GM23248 (cell line): ENCODE measurements around the gene MORC4. TPM values are rescaled to one million over a fixed set of nuclear protein-coding genes. Genes with fewer than 3 reads are reported as not detected.

Experiments used
- DNase-seq: peaks from one replicate; pipeline ENCODE4 v3.0.0-alpha.2; 2015
- H2AFZ ChIP-seq: fragments of 200-600 bp; sonication (generic); 2 replicates; pipeline ENCODE4 v1.6.1; 2016; ENCODE audit warnings: antibody characterized with exemption
- H3F3A ChIP-seq: fragments of 200-600 bp; sonication (generic); 2 replicates; pipeline ENCODE4 v1.6.1; 2016; ENCODE audit warnings: mild to moderate bottlenecking, antibody characterized with exemption, mixed run types; ENCODE audit not compliant: insufficient read depth
- H3K27ac ChIP-seq: fragments of 200-600 bp; sonication (generic); 2 replicates; pipeline ENCODE4 v1.5.1; 2016; ENCODE audit warnings: mild to moderate bottlenecking
- H3K27me3 ChIP-seq: fragments of 200-600 bp; sonication (generic); replicated peaks from 2 replicates; pipeline ENCODE4 v1.6.1; 2016; ENCODE audit warnings: mild to moderate bottlenecking; ENCODE audit not compliant: insufficient read depth
- H3K36me3 ChIP-seq: fragments of 200-600 bp; sonication (generic); 2 replicates; pipeline ENCODE4 v1.6.1; 2016; ENCODE audit warnings: low read depth, mild to moderate bottlenecking
- H3K4me1 ChIP-seq: fragments of 200-600 bp; sonication (generic); 2 replicates; pipeline ENCODE4 v1.6.1; 2016; ENCODE audit warnings: mild to moderate bottlenecking; ENCODE audit not compliant: insufficient read depth
- H3K4me2 ChIP-seq: fragments of 200-600 bp; sonication (generic); one replicate; pipeline ENCODE4 v1.6.1; 2016; ENCODE audit warnings: mild to moderate bottlenecking; ENCODE audit not compliant: unreplicated experiment
- H3K4me3 ChIP-seq: fragments of 200-600 bp; sonication (generic); 2 replicates; pipeline ENCODE4 v1.5.1; 2016; ENCODE audit warnings: mild to moderate bottlenecking
- H3K79me2 ChIP-seq: fragments of 200-600 bp; sonication (generic); 2 replicates; pipeline ENCODE4 v1.6.1; 2016; ENCODE audit warnings: mild to moderate bottlenecking; ENCODE audit not compliant: insufficient read depth
- H3K9ac ChIP-seq: fragments of 200-600 bp; sonication (generic); 2 replicates; pipeline ENCODE4 v1.6.1; 2016; ENCODE audit warnings: mild to moderate bottlenecking
- H3K9me2 ChIP-seq: fragments of 200-600 bp; sonication (generic); 2 replicates; pipeline ENCODE4 v1.6.1; 2016; ENCODE audit warnings: mixed run types, mild to moderate bottlenecking, moderate library complexity; ENCODE audit not compliant: insufficient read depth
- H3K9me3 ChIP-seq: fragments of 200-600 bp; sonication (generic); one replicate; pipeline ENCODE4 v1.6.1; 2017; ENCODE audit warnings: low read depth
- H4K20me1 ChIP-seq: fragments of 200-600 bp; sonication (generic); 2 replicates; pipeline ENCODE4 v1.6.0; 2016; ENCODE audit not compliant: insufficient read depth
- EZH2 ChIP-seq: fragments of 200-600 bp; sonication (generic); IDR thresholded peaks from 2 replicates; pipeline ENCODE4 v1.6.1; 2018; ENCODE audit warnings: antibody characterized with exemption, mild to moderate bottlenecking; ENCODE audit not compliant: insufficient read depth, poor library complexity, severe bottlenecking
- EZH2phosphoT487 ChIP-seq: fragments of 200-600 bp; sonication (generic); IDR thresholded peaks from 2 replicates; pipeline ENCODE4 v1.6.1; 2018; ENCODE audit warnings: antibody characterized with exemption, moderate library complexity, mild to moderate bottlenecking, low read depth; ENCODE audit not compliant: insufficient read depth
- WGBS, 2 experiments: methylation state at CpG; one replicate each; pipeline ENCODE4 v1.1.6; 2015 to 2017; ENCODE audit warnings: low lambda C conversion rate in 2 of 2, low coverage in 1 of 2; ENCODE audit errors: missing lambda C conversion rate in 2 of 2; 5-methylcytosine and 5-hydroxymethylcytosine counted together
- in situ Hi-C: fragments of 300-500 bp; cut with MboI; formaldehyde crosslinking; loops from 2 replicates; pipeline ENCODE4 v1.15.0; 2020
- polyA plus RNA-seq: library from polyadenylated mRNA; unstranded; fragments of >200 nt; fragmentation: Nextera tagmentation; extraction: Ambion mirVana; gene quantifications from 2 replicates; pipeline ENCODE4 v1.2.1, GENCODE V29; 2016
- total RNA-seq: library from RNA; depleted of rRNA; stranded (reverse); fragments of >200 nt; shearing (Covaris generic); gene quantifications from 2 replicates; pipeline ENCODE4 v1.2.3, GENCODE V29; 2014

Gene MORC4
- total and polyA plus RNA-seq, 2 experiments from 2014 or later = 12.3 to 23.7 TPM

DNA sequence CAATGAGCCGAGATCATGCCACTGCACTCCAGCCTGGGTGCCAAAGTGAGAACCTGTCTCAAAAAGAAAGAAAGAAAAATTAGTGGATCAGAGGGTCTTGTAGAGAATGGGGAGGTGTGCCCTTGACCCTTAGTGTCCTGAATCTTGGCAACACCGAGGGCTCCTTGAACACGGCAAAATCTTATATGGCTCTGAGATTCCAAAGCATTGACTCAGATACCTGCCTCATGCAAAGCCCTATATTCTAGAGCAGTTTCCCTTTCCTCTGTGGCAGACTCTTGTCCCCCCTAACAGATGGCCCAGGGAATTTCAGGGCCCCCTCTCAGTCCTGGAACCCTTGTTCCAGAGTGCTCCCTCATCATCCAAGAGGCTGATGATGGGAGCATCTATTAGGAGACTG, 73.0 kb downstream of the MORC4 start:
- no peaks in the 10 kb centered on the region for H3F3A ChIP-seq
- no peaks in the 10 kb centered on the region; the same call in 1 of the 2 replicates for H3K4me1 ChIP-seq
- 95% methylated on average over 2 to 3 of the region's 3 CpGs for WGBS, 2 experiments
- no peaks in the 10 kb centered on the region for H3K9me3 ChIP-seq
- H3K9me2 ChIP-seq = no peaks in the 10 kb centered on the region
- H4K20me1 ChIP-seq = no peaks in the 10 kb centered on the region
- no peak overlapping the region for H3K9ac ChIP-seq
- H3K79me2 ChIP-seq = no peaks in the 10 kb centered on the region
- H3K4me2 ChIP-seq = no peak overlapping the region
- H2AFZ ChIP-seq = no peak overlapping the region
- H3K27ac ChIP-seq = no peak overlapping the region
- in situ Hi-C loops = no loop called here
- H3K27me3 ChIP-seq = no peaks in the 10 kb centered on the region
- H3K4me3 ChIP-seq = no peak overlapping the region
- TF ChIP-seq EZH2 (no peak), EZH2phosphoT487 (no peak)
- H3K36me3 ChIP-seq = no peaks in the 10 kb centered on the region
- DNase-seq = no peak

DNA sequence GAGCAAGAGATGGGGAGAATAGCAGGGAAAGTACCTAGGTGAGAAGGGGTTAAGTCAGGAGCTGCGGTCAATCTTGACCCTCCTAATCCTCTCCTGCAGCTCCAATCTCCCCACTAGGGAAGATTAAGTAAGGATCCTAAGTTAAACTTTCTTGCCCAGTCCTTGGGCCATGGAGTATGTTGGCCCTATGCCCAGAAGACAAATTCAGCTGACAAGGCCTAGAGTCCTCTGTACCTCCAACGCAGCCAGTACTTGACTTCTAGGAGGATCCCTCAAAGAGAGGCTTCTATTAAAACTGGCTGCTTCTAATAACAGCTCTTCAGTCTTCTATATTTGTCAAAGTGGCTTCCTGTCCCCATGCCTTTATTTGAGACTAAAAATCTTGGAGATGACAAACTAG, 78.4 kb downstream of the MORC4 start:
- Histone ChIP-seq H3K36me3 (no peaks in the 10 kb centered on the region), H3K27me3 (no peaks in the 10 kb centered on the region), H2AFZ (no peak overlapping the region), H3K4me2 (no peak overlapping the region), H3K4me3 (no peak overlapping the region), H3F3A (no peaks in the 10 kb centered on the region), H4K20me1 (no peaks in the 10 kb centered on the region), H3K9me2 (no peaks in the 10 kb centered on the region), H3K4me1 (0 out of 2 replicates have a peak, but pooled peaks cover 4% of the 10 kb centered on the region), H3K9me3 (no peaks in the 10 kb centered on the region), H3K27ac (no peak overlapping the region), H3K79me2 (no peaks in the 10 kb centered on the region), H3K9ac (no peak overlapping the region)
- 41 to 57% methylated on average over 2 of the region's 2 CpGs for WGBS, 2 experiments
- in situ Hi-C loops = no loop called here
- DNase-seq = no peak
- no peak for TF ChIP-seq EZH2
- TF ChIP-seq EZH2phosphoT487 = no peak

DNA sequence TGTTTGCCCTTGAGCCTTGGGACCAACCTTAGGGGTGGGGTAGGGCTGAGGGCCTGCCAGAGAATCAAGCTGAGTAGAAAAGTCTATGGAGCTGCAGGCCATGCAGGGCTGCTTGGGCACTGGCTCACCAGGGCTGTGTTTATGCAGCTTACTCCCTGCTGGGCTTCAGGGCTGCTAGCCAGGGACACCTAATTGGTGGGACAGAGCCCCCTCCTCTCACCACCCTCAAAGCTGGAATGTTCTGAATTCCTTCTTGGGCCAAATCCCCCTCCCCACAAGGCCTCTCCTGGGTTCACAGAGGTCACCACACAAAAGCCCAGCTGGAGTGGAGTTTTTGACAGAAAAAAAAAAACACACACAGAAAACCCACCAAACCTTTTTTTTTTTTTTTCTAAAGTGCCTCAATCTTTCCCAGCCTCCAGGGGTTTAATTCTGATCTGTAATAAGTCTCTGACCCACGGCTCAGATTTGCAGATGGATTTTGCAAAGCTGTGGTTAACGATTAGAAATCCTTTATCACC, 80.0 kb downstream of the MORC4 start, which contains the start of gene CLDN2:
Gene CLDN2, plus strand, starts transcription at position 471 of the 521 bp plus-strand sequence. CDS start 7,827 bp downstream, outside the sequence.
- H3K9ac ChIP-seq = no peak within 1 kb of the TSS
- no peak within 1 kb of the TSS for H3K4me2 ChIP-seq
- no peak within 1 kb of the TSS for H3K27ac ChIP-seq
- H3K9me2 ChIP-seq = no peaks in the 10 kb centered on the region
- no peaks in the 10 kb centered on the region for H3K9me3 ChIP-seq
- 0 out of 2 replicates have a peak, but pooled peaks cover 4% of the 10 kb centered on the region for H3K4me1 ChIP-seq
- H3K79me2 ChIP-seq = no peaks in the 10 kb centered on the region
- H2AFZ ChIP-seq = no peak within 1 kb of the TSS
- no peaks in the 10 kb centered on the region for H3K27me3 ChIP-seq
- no peaks in the 10 kb centered on the region for H3F3A ChIP-seq
- H3K4me3 ChIP-seq = no peak within 1 kb of the TSS
- H3K36me3 ChIP-seq = no peaks in the 10 kb centered on the region
- no peaks in the 10 kb centered on the region for H4K20me1 ChIP-seq
- in situ Hi-C loops = no loop called here
- WGBS, 2 experiments = 41 to 71% methylated on average over 1 to 2 of the region's 2 CpGs
- no peak for DNase-seq
- TF ChIP-seq EZH2phosphoT487 (no peak), EZH2 (no peak)

DNA sequence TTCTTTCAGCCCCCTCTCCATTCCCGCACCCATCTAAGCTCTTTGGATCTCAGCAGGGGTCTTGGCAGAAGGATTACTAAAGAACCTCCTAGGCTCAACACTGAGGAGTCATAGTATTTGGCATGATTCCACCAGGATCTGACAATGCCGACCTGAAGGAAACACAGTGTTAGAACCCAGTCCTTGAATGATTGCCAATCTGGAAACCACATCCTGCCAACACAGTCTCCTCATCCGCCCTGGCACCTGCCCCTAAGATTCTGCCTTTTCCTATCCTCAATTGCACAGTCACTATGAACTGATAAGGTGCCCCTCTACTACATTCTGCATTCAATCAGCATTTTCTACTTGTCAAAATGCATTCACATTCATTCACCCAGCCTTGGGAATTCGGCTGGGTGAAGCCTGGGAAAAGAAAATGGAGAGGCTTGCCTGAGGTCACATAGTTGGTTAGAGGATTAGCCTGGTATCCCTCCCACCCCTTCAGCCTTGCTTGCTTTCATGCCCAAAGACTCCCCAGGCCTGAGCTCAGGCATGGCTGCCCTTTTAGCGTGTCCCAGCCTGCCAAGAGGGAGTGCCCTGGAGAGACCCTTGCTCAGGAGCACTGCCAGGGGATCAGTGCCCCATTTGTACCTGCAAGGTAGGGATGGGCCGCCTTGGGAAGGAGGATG, 82.0 kb downstream of the MORC4 start:
- Histone ChIP-seq H3K79me2 (no peaks in the 10 kb centered on the region), H2AFZ (no peak overlapping the region), H3K9ac (no peak overlapping the region), H3K4me2 (no peak overlapping the region), H3K27me3 (no peaks in the 10 kb centered on the region), H3K9me3 (no peaks in the 10 kb centered on the region), H3F3A (no peaks in the 10 kb centered on the region), H3K4me3 (no peak overlapping the region), H4K20me1 (no peaks in the 10 kb centered on the region), H3K27ac (no peak overlapping the region), H3K4me1 (0 out of 2 replicates have a peak, but pooled peaks cover 4% of the 10 kb centered on the region), H3K9me2 (no peaks in the 10 kb centered on the region), H3K36me3 (no peaks in the 10 kb centered on the region)
- in situ Hi-C loops = no loop called here
- TF ChIP-seq EZH2phosphoT487 (no peak), EZH2 (no peak)
- DNase-seq = peak; percentile 36
- WGBS, 2 experiments = 52 to 56% methylated on average over 5 to 6 of the region's 6 CpGs
